GM21515 (cell line): ENCODE data around the gene CCT5.
A peak's percentile ranks its signal among the peaks of the same experiment; 100 is the strongest.
"Not testable (repeated sequence)": the region's sequence is repeated elsewhere in the genome, so short reads cannot be mapped to it uniquely, and the experiment has no call there.

Experiments used
- ATAC-seq: cut with Tn5 transposase; IDR thresholded peaks from one replicate; pipeline ENCODE4 v1.9.1; 2021; ENCODE audit not compliant: unreplicated experiment

Gene CCT5

DNA sequence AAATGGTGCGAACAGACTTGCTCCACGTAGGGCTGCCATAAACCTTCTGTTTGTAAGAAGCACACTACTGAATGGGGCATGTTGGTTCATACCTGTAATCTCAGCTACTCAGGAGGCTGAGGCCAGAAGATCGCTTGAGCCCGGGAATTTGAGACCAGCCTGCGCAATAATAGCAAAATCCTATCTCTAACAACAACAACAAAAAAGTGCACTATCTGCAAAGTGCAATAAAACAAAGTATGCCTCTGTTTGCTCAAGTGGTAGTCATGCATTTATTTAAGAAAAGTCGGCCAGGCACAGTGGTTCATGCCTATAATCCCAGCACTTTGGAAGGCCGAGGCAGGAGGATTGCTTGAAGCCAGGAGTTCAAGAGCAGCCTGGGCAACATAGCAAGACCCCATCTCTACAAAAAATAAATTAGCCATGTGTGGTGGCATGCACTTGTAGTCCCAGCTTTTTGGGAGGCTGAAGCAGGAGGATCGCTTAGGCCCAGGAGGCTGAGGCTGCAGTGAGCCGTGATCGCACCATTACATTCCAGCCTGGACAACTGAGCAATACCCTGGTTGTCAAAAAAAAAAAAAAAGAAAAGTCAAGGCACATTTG lies 5.6 kb upstream of the CCT5 start:
- no peak for ATAC-seq

DNA sequence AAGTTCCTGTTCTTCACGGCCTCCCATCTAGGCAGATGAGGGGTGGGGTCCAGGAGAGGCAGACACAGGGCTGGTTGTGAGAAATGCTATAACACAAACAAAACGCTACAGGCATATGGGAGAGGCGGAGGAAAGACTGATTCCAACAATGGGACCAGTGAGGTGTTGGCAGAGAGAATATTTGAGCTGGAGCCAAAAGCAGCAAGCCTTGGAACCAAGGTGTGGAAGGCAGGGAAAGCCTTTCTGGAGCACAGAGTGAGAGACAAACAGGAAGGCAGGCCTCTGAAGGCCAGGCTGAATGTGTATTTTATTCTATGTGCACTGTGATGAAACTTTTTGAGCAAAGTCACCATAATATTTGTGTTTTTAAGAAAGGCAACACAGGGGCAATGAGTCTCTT lies 3.3 kb upstream of the CCT5 start:
- ATAC-seq = no peak

DNA sequence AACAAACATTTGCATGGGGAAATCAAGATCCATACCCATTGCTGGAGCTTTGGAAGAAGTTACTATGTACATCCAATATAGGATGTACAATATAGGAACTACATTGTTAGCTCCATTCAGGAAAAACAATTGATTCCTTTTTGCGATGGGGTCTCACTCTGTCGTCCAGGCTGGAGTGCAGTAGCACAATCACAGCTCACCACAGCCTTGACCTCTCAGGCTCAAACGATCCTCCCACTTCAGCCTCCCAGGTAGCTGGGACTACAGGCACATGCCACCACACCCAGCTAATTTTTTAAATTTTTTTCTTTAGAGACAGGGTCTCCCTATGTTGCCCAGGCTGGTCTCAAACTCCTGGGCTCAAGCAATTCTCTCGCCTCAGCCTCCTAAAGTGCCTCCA lies 2.9 kb upstream of the CCT5 start:
- not testable (repeated sequence) for ATAC-seq

GRCh38 chr5:10248378-10249260 lies 1.5 kb upstream of the CCT5 start:
- peak; percentile 3 for ATAC-seq

- peak; percentile 8 for ATAC-seq
These were observed 761 bp downstream of the CCT5 start for GRCh38 chr5:10250806-10251276.

GRCh38 chr5:10251405-10251804 lies 1.3 kb downstream of the CCT5 start:
- ATAC-seq = no peak

- no peak for ATAC-seq
These were observed 3.3 kb downstream of the CCT5 start for GRCh38 chr5:10253390-10253789.

GRCh38 chr5:10254686-10255085 lies 4.6 kb downstream of the CCT5 start:
- no peak for ATAC-seq

- no peak for ATAC-seq
These were observed 7.8 kb downstream of the CCT5 start for GRCh38 chr5:10257870-10258269.

- ATAC-seq = no peak
These were observed 9.8 kb downstream of the CCT5 start for GRCh38 chr5:10259899-10260298.

DNA sequence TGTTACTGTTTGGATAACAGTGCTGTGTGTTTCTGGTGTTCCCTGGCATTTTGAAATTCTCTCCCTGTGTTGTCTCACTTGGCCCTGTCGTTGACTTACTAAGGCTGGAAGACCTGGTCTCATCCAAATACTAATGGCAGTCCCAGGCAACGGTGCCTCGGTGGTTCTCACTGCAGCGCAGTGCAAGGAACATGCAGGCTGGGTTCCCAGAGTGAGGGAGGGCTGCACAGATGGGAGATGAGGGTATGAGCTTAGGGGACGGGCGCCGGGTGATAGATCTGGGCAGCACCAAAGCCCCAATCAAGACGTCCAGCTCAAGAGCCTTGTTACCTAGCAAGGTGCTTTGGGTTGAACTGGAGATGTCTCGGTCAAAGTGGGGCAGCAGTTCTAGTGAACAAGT lies 11.0 kb downstream of the CCT5 start:
- no peak for ATAC-seq

GRCh38 chr5:10262121-10262774 lies 12.2 kb downstream of the CCT5 start:
- no peak for ATAC-seq

GRCh38 chr5:10262995-10263394 lies 12.9 kb downstream of the CCT5 start:
- ATAC-seq = no peak

DNA sequence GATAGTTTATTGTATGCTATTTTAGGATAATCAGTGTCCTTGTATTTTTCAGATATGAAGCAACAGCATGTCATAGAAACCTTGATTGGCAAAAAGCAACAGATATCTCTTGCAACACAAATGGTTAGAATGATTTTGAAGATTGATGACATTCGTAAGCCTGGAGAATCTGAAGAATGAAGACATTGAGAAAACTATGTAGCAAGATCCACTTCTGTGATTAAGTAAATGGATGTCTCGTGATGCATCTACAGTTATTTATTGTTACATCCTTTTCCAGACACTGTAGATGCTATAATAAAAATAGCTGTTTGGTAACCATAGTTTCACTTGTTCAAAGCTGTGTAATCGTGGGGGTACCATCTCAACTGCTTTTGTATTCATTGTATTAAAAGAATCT lies 14.5 kb downstream of the CCT5 start:
- no peak for ATAC-seq

DNA sequence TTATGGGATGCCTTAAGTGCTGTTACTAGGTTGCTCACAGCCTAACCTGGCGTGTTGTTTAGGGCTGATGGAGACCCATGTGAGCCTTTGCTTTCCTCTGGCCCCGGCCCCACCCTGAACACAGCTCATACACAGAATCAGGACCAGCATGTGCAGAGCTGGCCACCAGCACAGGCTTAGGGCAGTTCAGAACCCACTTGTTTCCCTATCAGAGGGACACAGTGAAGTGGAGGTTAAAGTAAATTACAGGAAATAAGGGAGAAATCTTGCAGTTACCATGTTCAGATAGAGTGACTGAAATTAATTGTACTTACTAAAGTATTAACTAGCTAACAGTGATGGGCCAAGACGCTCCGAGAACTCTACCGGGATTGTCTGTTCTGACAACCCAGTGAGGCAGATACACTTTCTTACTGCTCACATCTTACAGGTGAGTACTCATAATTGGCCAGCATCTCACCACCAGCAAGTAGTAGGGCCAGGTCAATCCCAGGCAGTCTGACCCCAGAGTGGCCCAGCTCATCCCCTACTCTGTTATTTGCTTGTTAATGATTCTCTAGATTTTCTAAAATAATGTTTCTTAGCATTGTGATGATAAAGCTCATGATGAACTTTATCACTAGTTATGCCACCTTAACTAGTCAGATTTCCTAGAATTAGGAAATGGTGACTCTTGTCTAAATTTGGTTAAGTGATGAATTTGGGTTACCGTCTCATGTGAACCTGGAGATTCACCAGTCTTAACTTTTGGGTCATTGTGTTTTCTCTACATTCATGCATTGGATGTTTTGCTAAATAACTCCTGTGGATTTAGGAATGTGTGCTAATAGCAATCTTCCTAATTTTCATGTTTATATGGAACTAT lies 15.4 kb downstream of the CCT5 start:
- ATAC-seq = no peak

DNA sequence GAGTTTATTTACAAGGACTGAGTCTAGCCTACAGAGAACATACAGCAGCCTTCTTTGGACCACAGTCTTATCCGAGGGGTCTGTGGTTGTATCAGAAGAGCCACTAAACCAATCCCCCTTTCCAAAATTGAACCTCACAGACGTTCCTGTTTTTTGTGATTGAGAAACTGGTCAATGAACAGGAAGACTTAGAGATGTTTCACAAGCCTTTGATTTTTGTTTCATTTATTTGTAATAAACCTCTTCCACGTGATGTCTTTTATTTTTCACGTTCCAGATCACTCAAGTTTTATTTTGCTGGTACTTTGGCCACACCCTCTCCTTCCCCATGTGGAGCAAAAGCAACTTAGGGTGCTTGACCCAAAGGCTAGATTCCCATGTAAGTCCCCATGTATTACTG lies 16.1 kb downstream of the CCT5 start:
- no peak for ATAC-seq

GRCh38 chr5:10266839-10267238 lies 16.8 kb downstream of the CCT5 start:
- no peak for ATAC-seq

- ATAC-seq = no peak
These were observed 18.0 kb downstream of the CCT5 start for GRCh38 chr5:10268100-10268499.

DNA sequence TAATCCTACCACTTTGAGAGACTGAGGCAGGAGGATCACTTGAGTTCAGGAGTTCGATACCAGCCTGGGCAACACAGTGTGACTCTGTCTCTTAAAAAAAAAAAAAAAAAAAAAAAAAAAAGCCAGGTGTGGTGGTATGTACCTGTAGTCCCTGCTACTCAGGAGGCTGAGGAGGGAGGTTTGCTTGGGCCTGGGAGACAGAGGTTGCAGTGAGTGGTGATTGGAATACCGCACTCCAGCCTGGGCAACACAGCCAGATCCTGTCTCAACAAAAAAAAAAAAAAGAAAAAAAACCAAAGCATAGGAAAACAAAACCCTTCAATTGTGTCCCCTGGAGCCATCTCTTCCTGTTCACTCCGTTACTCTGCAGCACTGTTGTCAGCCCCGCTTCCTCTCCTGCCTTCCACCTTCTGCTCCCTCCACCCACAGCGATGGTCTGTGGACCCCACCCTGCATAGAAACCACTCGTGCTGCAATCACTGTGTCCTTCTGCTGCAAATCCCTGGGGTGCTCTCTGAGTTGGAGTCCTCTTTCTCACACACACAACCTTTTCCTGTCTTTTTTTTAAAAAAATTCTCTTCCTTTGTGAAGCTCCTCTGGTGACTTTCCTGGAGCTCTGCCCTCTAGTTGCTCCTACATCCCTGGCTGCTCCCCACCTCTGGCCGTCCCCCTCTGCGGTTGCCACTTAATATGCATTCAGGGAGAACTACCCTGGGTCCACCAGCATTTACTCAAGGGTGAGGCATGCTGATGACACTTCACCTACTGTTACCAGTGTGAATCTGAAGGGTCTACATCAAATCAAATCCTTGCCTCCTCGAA lies 22.2 kb downstream of the CCT5 start:
- ATAC-seq = no peak

DNA sequence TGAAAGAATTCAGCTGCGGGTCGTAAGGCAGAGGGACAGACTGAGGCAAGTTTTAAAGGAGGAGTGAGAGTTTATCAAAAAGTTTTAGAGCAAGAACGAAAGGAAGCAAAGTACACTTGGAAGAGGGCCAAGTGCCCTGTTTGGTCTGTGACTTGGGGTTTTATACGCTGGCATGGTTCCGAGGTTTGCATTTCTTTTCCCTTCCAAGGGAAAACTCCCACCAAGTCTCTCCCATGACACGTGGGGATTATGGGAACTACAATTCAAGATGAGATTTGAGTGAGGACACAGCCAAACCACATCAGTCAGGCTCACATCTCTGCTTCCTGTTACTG lies 22.8 kb downstream of the CCT5 start:
- ATAC-seq = not testable (repeated sequence)
